HEK293 (cell line): ENCODE results near the gene PTCHD1.

ENCODE experiments used
- CTCF ChIA-PET: fragments of 350-600 bp; formaldehyde crosslinking; extraction: SDS; loops from one replicate; lab custom pipeline; 2021; ENCODE audit warnings: antibody characterized with exemption; lab: Yijun Ruan, JAX
- POLR2A ChIA-PET: fragments of 300-600 bp; formaldehyde crosslinking; extraction: SDS; loops from one replicate; lab custom pipeline; 2020; ENCODE audit warnings: antibody characterized with exemption, inconsistent platforms; lab: Yijun Ruan, JAX
- H3K27ac ChIP-seq: fragments of 200-500 bp; sonication (Bioruptor generic); 2 replicates; pipeline ENCODE4 v1.5.1; 2014; ENCODE audit warnings: low read depth, low read length, control low read depth, inconsistent platforms; ENCODE audit errors: extremely low read depth
- H3K36me3 ChIP-seq, 2 experiments: fragments of 200-500 bp in 1 of 2; sonication (Bioruptor generic) in 1 of 2; 1 replicate in 1 of 2; 2 replicates in 1 of 2; pipeline ENCODE4 v1.5.1; 2014 to 2017; ENCODE audit warnings: inconsistent platforms in 2 of 2, low read length in 2 of 2; ENCODE audit not compliant: control insufficient read depth in 2 of 2, insufficient read depth in 1 of 2
- H3K4me1 ChIP-seq: fragments of 200-500 bp; sonication (Bioruptor generic); 2 replicates; pipeline ENCODE4 v1.5.1; 2014; ENCODE audit warnings: mild to moderate bottlenecking, low read length, inconsistent platforms; ENCODE audit not compliant: control insufficient read depth, insufficient read depth
- H3K4me3 ChIP-seq: 2 replicates; pipeline ENCODE4 v1.5.1; 2011; ENCODE audit warnings: low read depth, mild to moderate bottlenecking, control low read depth, low read length, moderate library complexity
- H3K9me3 ChIP-seq: fragments of 200-500 bp; sonication (Bioruptor generic); 2 replicates; pipeline ENCODE4 v1.5.1; 2014; ENCODE audit warnings: low read depth, low read length, inconsistent platforms; ENCODE audit not compliant: control insufficient read depth, insufficient read depth
- GFI1B ChIP-seq: fragments of 450-650 bp; formaldehyde crosslinking; IDR thresholded peaks from 2 replicates; pipeline ENCODE4 v1.5.1; 2016; ENCODE audit warnings: missing biosample characterization, missing genetic modification characterization
- MEIS1 ChIP-seq: sonication (generic); formaldehyde crosslinking; IDR thresholded peaks from 2 replicates; pipeline ENCODE4 v1.8.1; 2022; ENCODE audit warnings: missing genetic modification reagents, mild to moderate bottlenecking, borderline replicate concordance
- MZF1 ChIP-seq: fragments of 450-650 bp; formaldehyde crosslinking; IDR thresholded peaks from 2 replicates; pipeline ENCODE4 v1.5.1; 2017; ENCODE audit warnings: missing biosample characterization, missing genetic modification characterization, borderline replicate concordance
- OVOL3 ChIP-seq: fragments of 450-650 bp; formaldehyde crosslinking; IDR thresholded peaks from 2 replicates; pipeline ENCODE4 v1.5.1; 2016; ENCODE audit warnings: missing biosample characterization, missing genetic modification characterization
- PBX3 ChIP-seq: sonication (generic); formaldehyde crosslinking; IDR thresholded peaks from 2 replicates; pipeline ENCODE4 v1.8.1; 2022; ENCODE audit warnings: mild to moderate bottlenecking, moderate library complexity, missing genetic modification reagents
- PRDM2 ChIP-seq: fragments of 450-650 bp; formaldehyde crosslinking; IDR thresholded peaks from 2 replicates; pipeline ENCODE4 v1.5.1; 2016; ENCODE audit warnings: missing biosample characterization, missing genetic modification characterization, borderline replicate concordance
- SETDB1 ChIP-seq: IDR thresholded peaks from one replicate; pipeline ENCODE4 v1.6.1; 2017; ENCODE audit warnings: mild to moderate bottlenecking, low read length, moderate library complexity, mixed read lengths; ENCODE audit not compliant: insufficient read length
- ZBTB48 ChIP-seq: fragments of 450-650 bp; formaldehyde crosslinking; IDR thresholded peaks from 2 replicates; pipeline ENCODE4 v1.5.1; 2016; ENCODE audit warnings: missing biosample characterization, missing genetic modification characterization
- ZNF19 ChIP-seq: fragments of 450-650 bp; formaldehyde crosslinking; IDR thresholded peaks from 2 replicates; pipeline ENCODE4; 2016; ENCODE audit warnings: missing biosample characterization, missing genetic modification characterization, low read depth
- ZNF24 ChIP-seq: fragments of 450-650 bp; formaldehyde crosslinking; IDR thresholded peaks from 2 replicates; pipeline ENCODE4 v1.5.1; 2016; ENCODE audit warnings: missing biosample characterization, missing genetic modification characterization
- ZNF292 ChIP-seq: fragments of 450-650 bp; formaldehyde crosslinking; IDR thresholded peaks from 2 replicates; pipeline ENCODE4 v1.5.1; 2016; ENCODE audit warnings: low read depth, missing biosample characterization, missing genetic modification characterization, borderline replicate concordance
- ZNF335 ChIP-seq: fragments of 450-650 bp; formaldehyde crosslinking; conservative IDR thresholded peaks from 2 replicates; pipeline ENCODE4 v1.5.1; 2016; ENCODE audit warnings: missing biosample characterization, missing genetic modification characterization
- ZNF423 ChIP-seq: fragments of 450-650 bp; formaldehyde crosslinking; IDR thresholded peaks from 2 replicates; pipeline ENCODE4 v1.5.1; 2016; ENCODE audit warnings: missing biosample characterization, missing genetic modification characterization
- ZNF530 ChIP-seq: fragments of 450-650 bp; formaldehyde crosslinking; IDR thresholded peaks from 2 replicates; pipeline ENCODE4 v1.5.1; 2016; ENCODE audit warnings: low read depth, missing biosample characterization, missing genetic modification characterization
- ZNF610 ChIP-seq: fragments of 450-650 bp; formaldehyde crosslinking; IDR thresholded peaks from 2 replicates; pipeline ENCODE4 v1.5.1; 2016; ENCODE audit warnings: missing biosample characterization, missing genetic modification characterization, borderline replicate concordance
- ZNF645 ChIP-seq: fragments of 450-650 bp; formaldehyde crosslinking; IDR thresholded peaks from 2 replicates; pipeline ENCODE4; 2016; ENCODE audit warnings: missing biosample characterization, missing genetic modification characterization
- ZNF785 ChIP-seq: fragments of 450-650 bp; formaldehyde crosslinking; IDR thresholded peaks from 2 replicates; pipeline ENCODE4 v1.5.1; 2016; ENCODE audit warnings: missing biosample characterization, missing genetic modification characterization
- ZNF843 ChIP-seq: fragments of 450-650 bp; formaldehyde crosslinking; IDR thresholded peaks from 2 replicates; pipeline ENCODE4 v1.5.1; 2016; ENCODE audit warnings: missing biosample characterization, missing genetic modification characterization
- ZSCAN23 ChIP-seq: fragments of 450-650 bp; formaldehyde crosslinking; IDR thresholded peaks from 2 replicates; pipeline ENCODE4 v1.5.1; 2016; ENCODE audit warnings: missing biosample characterization, missing genetic modification characterization

The PTCHD1 gene

GRCh38 chrX:23334848-23335599 is at the start of gene PTCHD1:
TSS of gene PTCHD1 (plus strand) at chrX:23334849. CDS start at chrX:23334876, 27 bp downstream.
- Histone ChIP-seq H3K9me3 (no peaks in the 10 kb centered on the region), H3K4me3 (peak within 1 kb of the TSS; percentile 47), H3K27ac (peak within 1 kb of the TSS; percentile 72), H3K36me3 (no peaks in the 10 kb centered on the region), H3K4me1 (no peaks in the 10 kb centered on the region)
- TF ChIP-seq MZF1 (tag by site-specific recombination) = no peak
- TF ChIP-seq ZNF335 = peak; percentile 23; the same call in 1 of the 2 replicates
- ChIA-PET CTCF (no interaction called here), POLR2A (no interaction called here)

GRCh38 chrX:23286731-23287130 is 47.9 kb upstream of the PTCHD1 start:
- no peaks in the 10 kb centered on the region for H3K36me3 ChIP-seq
- no peaks in the 10 kb centered on the region for H3K4me1 ChIP-seq
- POLR2A ChIA-PET = no interaction called here
- no peak overlapping the region for H3K4me3 ChIP-seq
- CTCF ChIA-PET = interaction anchor here (0.6 kb wide), 1 partner anchor 31 kb away, joined by 3 read pairs; no protein-coding TSS in a partner anchor
- no peak for TF ChIP-seq ZSCAN23
- TF ChIP-seq ZNF19 (tag by site-specific recombination) = no peak
- no peak for TF ChIP-seq ZBTB48 (tag by site-specific recombination)
- TF ChIP-seq ZNF610 (tag by site-specific recombination) = no peak
- no peak for TF ChIP-seq MEIS1
- TF ChIP-seq ZNF24 (tag by site-specific recombination) = no peak
- no peak for TF ChIP-seq ZNF530 (tag by site-specific recombination)
- no peak for TF ChIP-seq PRDM2 (tag by site-specific recombination)
- no peak for TF ChIP-seq OVOL3
- TF ChIP-seq ZNF843 (tag by site-specific recombination) = no peak
- TF ChIP-seq PBX3 = no peak
- no peak for TF ChIP-seq GFI1B (tag by site-specific recombination)
- no peak for TF ChIP-seq ZNF785 (tag by site-specific recombination)
- TF ChIP-seq ZNF423 (tag by site-specific recombination) = no peak
- TF ChIP-seq ZNF292 (tag by site-specific recombination) = no peak
- TF ChIP-seq SETDB1 = no peak
- TF ChIP-seq ZNF645 (tag by site-specific recombination) = no peak
- no peaks in the 10 kb centered on the region for H3K9me3 ChIP-seq
- no peak overlapping the region for H3K27ac ChIP-seq
